ENCODE measurements around the gene WDR88.

The WDR88 gene

GRCh38 chr19:33201886-33202545 is 70.1 kb downstream of the WDR88 start:
- Histone ChIP-seq H3K27ac (no peak overlapping the region), H3K4me3 (no peak overlapping the region)
- no peak for TF ChIP-seq CTCF (IDR thresholded peaks at IDR 0.05)
- DNase-seq (ENCODE audit: low spot score) = no peak

GRCh38 chr19:33202546-33203507 is 70.9 kb downstream of the WDR88 start:
- TF ChIP-seq CTCF (IDR thresholded peaks at IDR 0.05) = no peak
- Histone ChIP-seq H3K4me3 (no peak overlapping the region), H3K27ac (no peak overlapping the region)
- no peak for DNase-seq (ENCODE audit: low spot score)

GRCh38 chr19:33203529-33203928 is 71.6 kb downstream of the WDR88 start:
- Histone ChIP-seq H3K4me3 (no peak overlapping the region), H3K27ac (no peak overlapping the region)
- no peak for DNase-seq (ENCODE audit: low spot score)
- TF ChIP-seq CTCF (IDR thresholded peaks at IDR 0.05) = no peak

GRCh38 chr19:33204136-33204973 is 72.4 kb downstream of the WDR88 start:
- no peak for TF ChIP-seq CTCF (IDR thresholded peaks at IDR 0.05)
- H3K27ac ChIP-seq = no peak overlapping the region
- no peak for DNase-seq (ENCODE audit: low spot score)
- H3K4me3 ChIP-seq = no peak overlapping the region

- H3K4me3 ChIP-seq = no peak overlapping the region
- TF ChIP-seq CTCF (IDR thresholded peaks at IDR 0.05) = no peak
- H3K27ac ChIP-seq = no peak overlapping the region
- no peak for DNase-seq (ENCODE audit: low spot score)
Observed at GRCh38 chr19:33205110-33205509, 73.2 kb downstream of the WDR88 start.

GRCh38 chr19:33205531-33206260 is 73.8 kb downstream of the WDR88 start:
- no peak for TF ChIP-seq CTCF (IDR thresholded peaks at IDR 0.05)
- no peak for DNase-seq (ENCODE audit: low spot score)
- Histone ChIP-seq H3K27ac (no peak overlapping the region), H3K4me3 (no peak overlapping the region)
